ENCODE results near the gene ELMOD1.

The ELMOD1 gene

DNA sequence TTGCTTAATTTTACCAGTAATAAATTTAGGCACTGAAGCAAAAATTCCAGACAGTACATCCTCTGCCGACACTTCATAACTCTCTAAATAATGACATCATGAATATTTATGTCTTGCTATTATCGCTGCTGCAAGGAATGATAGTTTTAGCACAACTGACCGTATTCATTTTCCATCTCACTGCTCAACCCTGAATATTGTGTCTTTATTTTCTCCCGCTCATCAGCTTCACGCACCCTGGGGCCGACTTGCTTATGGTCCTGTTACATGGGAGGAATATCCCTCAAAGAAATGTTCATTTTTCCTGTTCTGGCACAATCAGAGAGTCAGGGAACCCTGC is 87.7 kb downstream of the ELMOD1 start:
- TF ChIP-seq, protein P1, sequence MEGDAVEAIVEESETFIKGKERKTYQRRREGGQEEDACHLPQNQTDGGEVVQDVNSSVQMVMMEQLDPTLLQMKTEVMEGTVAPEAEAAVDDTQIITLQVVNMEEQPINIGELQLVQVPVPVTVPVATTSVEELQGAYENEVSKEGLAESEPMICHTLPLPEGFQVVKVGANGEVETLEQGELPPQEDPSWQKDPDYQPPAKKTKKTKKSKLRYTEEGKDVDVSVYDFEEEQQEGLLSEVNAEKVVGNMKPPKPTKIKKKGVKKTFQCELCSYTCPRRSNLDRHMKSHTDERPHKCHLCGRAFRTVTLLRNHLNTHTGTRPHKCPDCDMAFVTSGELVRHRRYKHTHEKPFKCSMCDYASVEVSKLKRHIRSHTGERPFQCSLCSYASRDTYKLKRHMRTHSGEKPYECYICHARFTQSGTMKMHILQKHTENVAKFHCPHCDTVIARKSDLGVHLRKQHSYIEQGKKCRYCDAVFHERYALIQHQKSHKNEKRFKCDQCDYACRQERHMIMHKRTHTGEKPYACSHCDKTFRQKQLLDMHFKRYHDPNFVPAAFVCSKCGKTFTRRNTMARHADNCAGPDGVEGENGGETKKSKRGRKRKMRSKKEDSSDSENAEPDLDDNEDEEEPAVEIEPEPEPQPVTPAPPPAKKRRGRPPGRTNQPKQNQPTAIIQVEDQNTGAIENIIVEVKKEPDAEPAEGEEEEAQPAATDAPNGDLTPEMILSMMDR (conservative IDR thresholded peaks at IDR 0.05): no peak
- H3K27ac ChIP-seq: no peak overlapping the region

DNA sequence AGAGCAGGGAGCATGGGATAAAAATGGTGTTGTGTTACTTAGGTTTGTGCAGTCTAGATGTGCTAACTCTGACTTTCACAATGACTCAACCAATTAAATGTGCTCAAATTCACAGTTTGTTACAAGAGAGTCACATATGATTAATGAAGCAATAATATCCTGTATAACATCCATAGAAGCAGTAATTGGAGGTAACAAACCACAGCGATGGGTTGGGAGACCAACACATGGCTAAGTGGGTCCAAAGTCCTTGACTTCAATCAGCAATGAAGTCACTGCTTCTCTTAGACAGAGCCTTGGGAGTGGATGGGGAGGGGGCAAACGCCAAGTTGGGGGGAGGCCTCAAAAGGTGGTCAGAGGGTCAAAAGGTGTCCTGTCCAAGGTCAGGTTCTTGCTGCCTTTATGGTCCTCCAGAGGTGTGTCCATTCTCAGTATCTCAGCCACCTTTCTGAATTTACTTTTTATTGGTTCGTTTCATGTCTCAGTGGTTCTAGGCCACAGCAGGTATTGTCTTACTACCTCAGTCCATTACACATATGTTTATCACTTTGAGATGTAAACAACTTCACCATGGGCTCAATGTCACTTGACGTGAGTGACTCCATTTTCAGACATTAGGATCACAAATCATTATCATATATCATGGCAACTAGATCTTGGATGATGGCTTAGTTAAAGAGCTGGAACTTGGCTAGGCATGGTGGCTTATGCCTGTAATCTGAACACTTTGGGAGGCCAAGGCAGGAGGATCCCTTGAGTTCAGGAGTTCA is 88.5 kb downstream of the ELMOD1 start:
- no peak overlapping the region for H3K27ac ChIP-seq
- TF ChIP-seq, protein P1 (conservative IDR thresholded peaks at IDR 0.05): no peak

DNA sequence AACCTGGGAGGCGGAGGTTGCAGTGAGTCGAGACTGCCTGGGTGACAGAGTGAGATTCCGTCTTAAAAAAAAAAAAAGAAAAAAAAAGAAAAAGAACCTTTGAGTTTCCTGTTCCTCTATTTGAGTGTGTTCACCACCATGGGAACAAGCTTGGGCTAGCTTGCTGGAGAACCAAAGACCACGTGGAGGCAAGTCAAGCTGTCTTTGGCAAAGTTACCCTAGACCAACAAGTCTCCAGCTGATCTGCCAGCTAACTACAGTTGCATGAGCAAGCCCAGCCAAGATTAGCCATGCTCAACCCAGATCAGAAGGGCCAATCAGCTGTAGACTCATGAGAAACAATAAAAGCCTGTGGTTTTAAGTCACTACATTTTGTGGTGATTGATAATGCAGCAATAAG is 91.2 kb downstream of the ELMOD1 start:
- H3K27ac ChIP-seq: no peak overlapping the region
- TF ChIP-seq, protein P1 (conservative IDR thresholded peaks at IDR 0.05): no peak

DNA sequence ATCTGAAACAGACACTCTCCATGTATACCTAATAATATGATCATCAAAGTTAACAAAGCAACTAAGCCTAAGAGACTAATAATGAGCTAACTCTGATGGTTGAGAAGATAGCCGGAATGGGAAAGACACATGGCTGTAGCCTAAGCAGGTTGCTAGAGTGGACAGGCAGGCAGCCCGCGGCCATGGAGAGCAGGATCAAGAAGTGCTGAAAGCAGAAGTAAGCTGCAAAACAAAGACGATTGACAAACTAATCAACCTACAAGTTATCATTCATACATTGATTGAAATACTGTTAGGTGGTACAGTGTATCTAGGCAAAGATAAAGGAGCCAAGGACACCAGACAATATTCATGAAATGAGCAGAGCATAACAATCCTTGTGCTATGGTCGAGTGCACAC is 91.6 kb downstream of the ELMOD1 start:
- H3K27ac ChIP-seq: no peak overlapping the region
- TF ChIP-seq, protein P1 (conservative IDR thresholded peaks at IDR 0.05): no peak

GRCh38 chr11:107683061-107683460 is 92.1 kb downstream of the ELMOD1 start:
- TF ChIP-seq, protein P1 (conservative IDR thresholded peaks at IDR 0.05): no peak
- no peak overlapping the region for H3K27ac ChIP-seq

DNA sequence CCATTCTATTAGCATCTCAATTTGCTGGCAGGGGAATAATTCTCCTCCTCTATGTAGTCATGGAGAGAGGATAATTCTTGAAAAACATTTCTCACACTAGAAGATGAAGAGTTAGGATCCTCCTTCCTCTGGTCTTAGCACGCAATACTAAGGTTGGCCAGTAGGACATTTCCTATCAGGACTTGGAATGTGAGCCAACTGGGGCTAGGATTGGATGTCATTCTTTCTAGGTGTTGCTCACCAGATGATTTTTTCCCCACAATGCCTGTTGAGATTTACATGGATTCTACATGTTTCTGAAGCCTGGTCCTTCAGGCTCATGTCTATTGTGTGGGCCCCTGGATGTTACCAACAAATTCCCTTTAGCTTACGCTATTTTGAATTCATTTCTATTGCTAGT is 92.9 kb downstream of the ELMOD1 start:
- H3K27ac ChIP-seq: no peak overlapping the region
- TF ChIP-seq, protein P1 (conservative IDR thresholded peaks at IDR 0.05): peak; percentile 26

GRCh38 chr11:107688322-107688918 is 97.5 kb downstream of the ELMOD1 start:
- TF ChIP-seq, protein P1 (conservative IDR thresholded peaks at IDR 0.05): no peak
- no peak overlapping the region for H3K27ac ChIP-seq
